Measurements from ENCODE around the gene RAPSN.

RAPSN gene

GRCh38 chr11:47387944-47388696 lies 60.8 kb downstream of the RAPSN start:
- DNase-seq: no peak
